GM08714 (cell line): ENCODE results near the gene LYAR.
A peak's percentile ranks its signal among the peaks of the same experiment; 100 is the strongest.

Experiments used
- H3K4me3 ChIP-seq: fragments of 200-500 bp; sonication (Bioruptor generic); 2 replicates; pipeline ENCODE4 v1.5.1; 2014; ENCODE audit warnings: mild to moderate bottlenecking, low read length, inconsistent platforms
- ZNF274 ChIP-seq: IDR thresholded peaks from 2 replicates; pipeline ENCODE4 v1.6.1; 2012; ENCODE audit warnings: mild to moderate bottlenecking, low read depth, low read length

The LYAR gene, protein sequence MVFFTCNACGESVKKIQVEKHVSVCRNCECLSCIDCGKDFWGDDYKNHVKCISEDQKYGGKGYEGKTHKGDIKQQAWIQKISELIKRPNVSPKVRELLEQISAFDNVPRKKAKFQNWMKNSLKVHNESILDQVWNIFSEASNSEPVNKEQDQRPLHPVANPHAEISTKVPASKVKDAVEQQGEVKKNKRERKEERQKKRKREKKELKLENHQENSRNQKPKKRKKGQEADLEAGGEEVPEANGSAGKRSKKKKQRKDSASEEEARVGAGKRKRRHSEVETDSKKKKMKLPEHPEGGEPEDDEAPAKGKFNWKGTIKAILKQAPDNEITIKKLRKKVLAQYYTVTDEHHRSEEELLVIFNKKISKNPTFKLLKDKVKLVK

DNA sequence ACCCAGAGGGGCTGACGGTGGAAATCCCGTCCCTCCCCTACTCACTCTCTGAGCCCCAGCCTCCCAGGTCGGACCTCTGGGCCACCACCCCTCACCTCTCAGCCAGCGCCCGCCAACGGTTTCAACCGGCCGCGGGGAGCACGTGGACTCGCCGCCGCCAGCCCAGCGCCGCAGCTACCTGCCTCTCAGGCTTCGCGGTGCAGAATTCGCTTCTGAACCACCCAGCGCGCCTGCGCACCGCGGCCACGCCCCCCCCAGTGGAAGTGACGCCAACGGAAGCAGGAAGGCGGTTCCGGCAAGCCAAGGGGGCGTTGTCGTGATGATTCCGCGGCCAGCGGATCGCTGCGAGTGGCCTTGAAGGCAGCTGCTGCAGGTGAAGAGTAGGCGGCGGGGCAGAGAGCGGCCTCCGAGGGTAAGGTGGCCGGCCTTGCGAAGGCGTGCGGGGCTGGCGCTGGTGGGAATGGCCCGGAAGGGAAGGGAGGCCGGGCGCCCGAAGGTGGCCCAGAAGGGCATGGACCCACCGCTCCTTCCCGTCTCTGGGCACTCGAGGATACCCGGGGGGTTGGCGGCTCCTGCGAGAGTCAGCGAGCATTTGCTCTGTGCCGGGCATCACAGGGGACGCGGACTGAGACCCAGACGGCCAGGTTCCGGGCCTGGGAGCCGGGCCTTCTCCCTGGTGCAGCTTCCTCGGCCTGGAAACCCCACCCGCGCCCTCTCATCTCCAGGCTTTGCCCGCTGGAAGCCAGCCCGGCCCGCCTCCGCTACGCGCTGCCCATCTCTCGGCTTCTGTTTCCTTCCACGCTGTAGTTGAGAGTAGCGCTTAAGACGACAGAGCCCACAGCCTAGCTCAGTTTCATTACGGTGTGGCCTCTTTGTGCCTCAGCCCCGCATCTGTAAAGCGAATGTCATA, at the start of gene LYAR, which contains the start of gene ZBTB49:
TSS of gene LYAR (minus strand) at position 214 of the 910 bp plus-strand sequence. CDS start 6,412 bp downstream, outside the sequence.
TSS of gene ZBTB49 (plus strand) at position 311 of the 910 bp plus-strand sequence. CDS start 9,695 bp downstream, outside the sequence.
- H3K4me3 ChIP-seq, result peak within 1 kb of the TSS; percentile 90
- no peak for TF ChIP-seq ZNF274

DNA sequence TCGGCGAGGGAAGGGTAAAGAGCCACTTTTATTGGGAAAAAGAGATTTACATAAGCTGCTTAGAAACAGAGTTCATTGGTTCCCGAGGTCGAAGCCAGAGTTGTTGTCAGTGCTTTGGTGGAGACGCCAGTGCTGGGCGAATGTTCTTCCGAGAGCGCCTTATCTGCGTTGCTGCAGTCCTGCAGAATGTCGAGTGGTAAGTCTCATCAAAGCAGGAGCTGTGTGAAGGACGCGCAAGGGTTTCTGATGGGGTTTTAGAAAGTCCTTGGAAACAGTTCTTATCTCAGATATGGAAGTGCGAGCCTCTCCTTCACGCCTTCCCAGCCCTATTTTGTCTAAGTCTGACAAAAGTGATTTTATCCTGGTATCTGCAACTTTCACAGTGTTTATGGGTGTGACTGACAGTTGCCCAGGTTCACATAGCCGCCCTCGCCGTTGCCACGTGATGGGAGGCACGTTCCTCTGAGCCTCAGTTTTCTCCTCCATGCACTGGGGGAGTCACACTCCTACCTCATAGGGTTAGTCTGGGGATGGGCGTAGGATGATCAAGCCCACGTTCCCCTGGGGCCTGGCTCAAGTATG, 49.6 kb upstream of the LYAR start:
- TF ChIP-seq ZNF274, result no peak
- no peak overlapping the region for H3K4me3 ChIP-seq

DNA sequence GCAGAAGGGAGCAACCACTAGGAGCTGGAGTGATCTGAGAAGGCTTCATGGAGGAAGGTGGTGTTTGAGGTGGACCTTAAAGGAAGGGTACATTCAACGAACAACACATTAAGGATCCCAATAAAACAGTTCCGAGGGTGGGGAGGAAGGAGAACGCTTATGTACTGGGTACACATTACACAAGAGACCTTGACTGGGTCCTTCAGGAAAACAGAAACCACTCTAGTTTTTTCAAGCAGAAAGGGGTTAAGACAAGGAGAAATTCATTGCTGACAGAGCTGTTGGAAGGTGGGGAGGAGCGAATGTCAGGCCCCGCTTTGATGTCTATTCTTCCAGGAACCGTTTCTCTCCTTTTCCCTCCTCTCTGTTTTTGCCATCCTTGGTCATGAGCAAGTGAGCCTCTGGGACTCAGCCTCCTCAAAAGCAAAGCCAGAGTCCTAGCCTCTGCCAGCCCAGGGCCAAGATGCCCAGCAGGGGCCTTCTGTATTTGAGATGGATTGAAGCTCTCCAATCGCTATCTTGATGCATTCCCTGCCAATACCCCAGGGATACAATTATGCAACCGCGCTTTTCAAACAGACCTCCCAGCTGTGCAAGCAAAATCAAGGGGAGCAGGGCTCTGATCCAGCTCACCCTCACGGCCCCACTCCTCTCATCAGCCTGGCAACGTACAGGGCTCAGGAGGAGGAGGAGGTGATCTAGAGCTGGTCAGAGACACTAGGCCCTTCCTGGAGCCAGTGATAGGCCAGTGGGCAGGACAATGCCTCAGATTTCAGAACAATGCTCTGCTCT, 48.5 kb upstream of the LYAR start:
- no peak for TF ChIP-seq ZNF274
- no peak overlapping the region for H3K4me3 ChIP-seq

DNA sequence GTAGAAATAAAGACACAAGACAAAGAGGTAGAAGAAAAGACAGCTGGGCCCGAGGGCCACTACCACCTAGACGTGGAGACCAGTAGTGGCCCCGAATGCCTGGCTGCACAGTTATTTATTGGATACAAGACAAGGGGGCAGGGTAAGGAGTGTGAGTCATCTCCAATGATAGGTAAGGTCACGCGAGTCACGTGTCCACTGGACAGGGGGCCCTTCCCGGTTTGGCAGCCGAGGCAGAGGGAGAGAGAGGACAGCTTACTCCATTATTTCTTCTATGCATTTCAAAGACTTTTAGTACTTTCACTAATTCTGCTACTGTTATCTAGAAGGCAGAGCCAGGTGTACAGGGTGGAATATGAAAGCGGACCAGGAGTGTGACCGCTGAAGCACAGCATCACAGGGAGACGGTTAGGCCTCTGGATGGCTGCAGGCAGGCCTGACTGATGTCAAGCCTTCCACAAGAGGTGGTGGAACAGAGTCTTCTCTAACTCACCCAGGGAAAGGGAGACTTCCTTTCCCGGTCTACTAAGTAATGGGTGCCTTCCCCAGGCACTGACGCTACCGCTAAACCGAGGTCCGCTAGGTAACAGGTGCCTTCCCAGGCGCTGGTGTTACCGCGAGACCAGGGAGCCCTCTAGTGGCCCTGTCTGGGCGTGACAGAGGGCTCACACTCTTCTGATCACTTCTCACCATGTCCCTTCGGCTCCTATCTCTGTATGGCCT, 45.0 kb upstream of the LYAR start:
- TF ChIP-seq ZNF274, result no peak
- H3K4me3 ChIP-seq, result no peak overlapping the region

DNA sequence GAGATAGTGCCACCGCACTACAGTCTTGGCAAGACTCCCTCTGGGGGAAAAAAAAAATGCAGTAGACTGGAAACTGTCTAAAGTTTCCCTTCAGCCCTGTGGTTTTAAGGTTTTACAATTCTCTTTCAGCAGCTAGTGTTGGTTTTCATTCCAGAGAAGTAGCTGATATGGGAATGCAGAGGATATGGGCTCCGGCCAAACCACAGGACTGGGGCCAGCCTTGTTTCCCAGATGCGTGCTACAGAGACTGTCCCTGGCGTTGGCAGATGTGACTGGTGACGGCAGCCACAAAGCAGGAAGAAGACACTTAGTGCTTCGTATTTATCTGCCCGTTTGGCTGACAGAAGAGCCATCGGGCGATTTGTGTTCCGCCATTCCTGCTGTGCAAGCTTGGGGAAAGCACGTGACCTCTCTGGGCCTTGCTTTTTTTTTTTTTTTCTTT, 43.3 kb upstream of the LYAR start:
- H3K4me3 ChIP-seq, result no peak overlapping the region
- no peak for TF ChIP-seq ZNF274

DNA sequence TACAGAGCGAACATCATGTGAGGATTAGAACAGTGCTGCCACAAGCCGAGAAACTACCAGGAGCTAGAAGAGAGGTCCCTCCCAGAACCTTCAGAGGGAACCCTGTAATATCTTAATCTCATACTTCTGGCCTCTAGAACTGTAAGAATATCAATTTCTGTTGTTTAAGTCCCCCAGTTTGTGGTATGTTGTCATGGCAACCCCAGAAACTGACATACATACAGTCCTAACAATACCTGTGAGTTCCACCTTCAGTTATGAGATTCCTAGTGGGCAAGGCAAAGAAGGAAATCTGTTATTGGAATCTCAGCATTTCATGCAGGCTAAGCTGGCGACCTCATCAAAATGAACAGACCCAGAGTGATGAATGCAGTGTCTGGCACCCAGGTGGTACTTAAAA, 42.6 kb upstream of the LYAR start:
- no peak for TF ChIP-seq ZNF274
- no peak overlapping the region for H3K4me3 ChIP-seq

DNA sequence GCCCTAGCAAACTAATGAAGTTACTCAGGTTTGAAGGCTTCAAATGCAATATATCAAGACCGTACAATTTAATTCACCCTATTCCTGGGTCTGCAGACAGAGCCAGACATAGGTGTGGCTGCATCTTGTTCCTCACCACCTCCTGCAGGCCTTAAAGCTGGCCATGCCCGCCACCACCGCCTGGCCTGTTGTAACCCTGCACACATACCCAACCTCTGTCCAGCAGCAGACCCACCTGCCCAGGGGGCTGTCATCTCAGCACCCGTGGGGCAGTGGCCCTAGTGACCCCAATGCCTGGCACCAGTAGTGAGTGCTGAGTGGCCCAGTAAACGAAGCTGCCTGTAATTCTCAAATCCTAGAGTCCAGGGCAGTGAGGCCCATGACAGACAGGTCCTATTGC, 40.8 kb upstream of the LYAR start:
- no peak for TF ChIP-seq ZNF274
- H3K4me3 ChIP-seq, result no peak overlapping the region

DNA sequence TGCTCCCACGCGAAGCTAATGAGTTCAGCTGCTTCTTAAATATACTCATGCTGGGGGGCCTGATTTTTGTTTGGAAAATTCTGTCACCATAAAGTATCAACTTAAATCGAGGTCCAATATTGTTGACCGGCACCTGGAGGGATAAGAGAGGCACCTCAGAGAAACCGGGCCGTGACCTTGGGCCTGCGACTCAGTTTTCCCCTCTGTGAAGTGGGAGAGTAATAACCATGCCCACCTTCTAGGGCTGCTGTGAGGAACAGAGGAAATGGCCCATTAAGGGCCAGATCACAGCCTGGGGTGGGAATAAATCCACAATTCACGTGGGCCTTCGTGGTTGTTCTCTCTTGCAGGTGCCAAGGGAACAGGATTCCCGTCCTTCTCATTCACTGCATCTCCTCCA, 39.5 kb upstream of the LYAR start:
- no peak overlapping the region for H3K4me3 ChIP-seq
- no peak for TF ChIP-seq ZNF274

DNA sequence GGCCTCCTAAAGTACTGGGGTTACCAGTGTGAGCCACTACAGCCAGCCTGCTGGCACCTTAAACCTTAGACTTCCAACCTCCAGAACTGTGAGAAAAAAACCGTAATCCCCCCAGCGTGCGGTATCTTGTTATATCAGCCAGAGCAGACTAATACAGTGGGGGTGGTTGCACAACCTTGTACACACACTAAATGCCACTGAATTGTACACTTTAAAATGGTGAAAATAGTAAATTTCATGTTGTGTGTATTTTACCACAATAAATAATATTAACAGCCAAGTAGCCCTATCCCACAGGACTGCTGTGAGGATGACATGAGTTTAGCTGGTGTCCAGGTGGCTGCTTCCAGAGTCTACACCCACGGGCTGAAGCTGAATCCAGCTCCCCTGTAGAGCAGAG, 38.9 kb upstream of the LYAR start:
- TF ChIP-seq ZNF274, result no peak
- H3K4me3 ChIP-seq, result no peak overlapping the region

DNA sequence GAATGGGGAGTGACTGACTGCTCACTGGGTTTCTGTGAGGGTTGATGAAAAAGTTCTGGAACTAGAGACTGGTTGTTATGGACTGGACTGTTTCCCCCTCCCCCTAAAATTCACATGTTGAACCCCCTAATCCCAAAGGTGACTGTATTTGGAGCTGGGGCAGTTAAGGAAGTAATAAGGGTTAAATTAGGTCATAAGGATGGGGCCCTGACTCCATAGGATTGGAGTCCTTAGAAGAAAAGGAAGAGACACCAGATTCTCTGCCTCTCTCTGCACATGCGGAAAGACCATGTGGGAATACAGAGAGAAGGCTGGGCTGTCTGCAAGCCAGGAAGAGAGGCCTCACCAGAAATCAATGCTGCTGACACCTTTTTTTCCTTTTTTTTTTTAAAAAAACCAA, 38.3 kb upstream of the LYAR start:
- H3K4me3 ChIP-seq, result no peak overlapping the region

DNA sequence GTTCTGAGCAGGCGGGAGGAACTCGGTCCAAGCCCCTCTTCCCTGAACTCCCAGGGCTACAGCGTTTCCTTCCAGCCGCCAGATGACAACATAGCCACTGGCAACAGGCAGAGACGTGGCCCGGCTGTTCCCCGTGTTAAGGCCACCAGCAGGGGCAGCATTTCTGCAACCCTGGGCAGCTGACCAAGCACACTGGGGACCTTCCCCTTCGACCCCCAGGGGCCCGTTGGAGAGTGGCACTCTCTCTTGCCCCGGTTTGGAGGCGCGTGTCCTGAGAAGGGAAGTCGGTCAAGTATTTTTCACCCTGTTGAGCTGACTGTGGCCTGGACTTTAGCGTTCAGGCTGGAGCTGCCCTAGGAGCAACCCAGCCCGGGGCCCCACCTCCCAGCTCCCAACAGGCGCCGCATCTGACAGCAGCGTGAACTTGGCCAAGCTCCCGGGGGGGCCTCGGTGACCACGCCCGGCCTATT, 37.7 kb upstream of the LYAR start:
- H3K4me3 ChIP-seq, result no peak overlapping the region
- no peak for TF ChIP-seq ZNF274

More for the DNA sequence above, 38.3 kb upstream of the LYAR start:
- TF ChIP-seq ZNF274, result no peak

DNA sequence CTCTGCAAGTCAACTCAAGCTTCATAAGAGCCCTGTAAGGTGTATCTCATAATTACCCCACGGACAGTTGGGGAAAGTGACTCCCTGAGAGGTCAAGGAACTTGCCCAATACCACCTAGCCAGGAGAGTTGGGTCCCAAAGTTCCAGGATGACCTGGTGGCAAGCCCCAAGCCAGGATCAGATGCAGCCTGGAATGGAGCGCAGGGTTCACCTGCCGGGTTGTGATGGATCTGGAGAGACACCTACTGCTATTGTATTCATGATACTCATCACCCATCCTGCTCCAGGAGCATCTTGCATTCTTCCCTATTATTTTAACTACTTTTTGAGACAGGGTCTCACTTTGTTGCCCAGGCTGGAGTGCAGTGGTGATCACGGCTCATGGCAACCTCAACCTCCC, 36.2 kb upstream of the LYAR start:
- TF ChIP-seq ZNF274, result no peak
- H3K4me3 ChIP-seq, result no peak overlapping the region

DNA sequence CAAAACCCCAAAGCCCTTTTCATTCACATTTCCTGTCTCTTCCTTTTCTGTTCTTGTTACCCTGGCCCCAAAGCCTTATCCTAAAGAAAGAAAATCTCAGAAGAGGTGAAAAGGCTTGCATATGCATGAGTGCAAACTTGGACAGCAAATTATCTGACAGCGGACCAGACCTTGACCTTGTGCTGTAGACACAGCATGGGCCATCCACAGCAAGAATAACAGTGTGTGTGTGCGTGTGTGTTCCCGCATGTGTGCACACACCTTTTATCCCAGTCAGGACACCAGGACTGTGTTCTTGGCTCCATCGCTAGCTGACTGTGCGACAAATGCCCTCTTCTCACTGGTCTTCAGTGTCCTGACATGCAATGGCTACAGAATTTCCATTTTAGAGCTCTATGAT, 35.4 kb upstream of the LYAR start:
- no peak for TF ChIP-seq ZNF274

More for the DNA sequence above, 35.4 kb upstream of the LYAR start:
- no peak overlapping the region for H3K4me3 ChIP-seq
